Peyer's patch (tissue), 4 donors: Measurements from ENCODE around the gene CDC34. TPM values are rescaled to one million over a fixed set of nuclear protein-coding genes. Genes with fewer than 3 reads are reported as not detected.

Experiments used
- DNase-seq, 3 donors: peaks; one replicate each; pipeline ENCODE4 v3.0.0-alpha.2; 2017 to 2019
- H3K27ac ChIP-seq, 4 donors: fragments of 200-600 bp; sonication (generic); one replicate each; pipeline ENCODE4 v1.5.1; 2016 to 2019
- H3K27me3 ChIP-seq, 2 donors: fragments of 200-600 bp; sonication (generic); one replicate each; pipeline ENCODE4 v1.5.1; 2019
- H3K36me3 ChIP-seq, 3 donors: fragments of 200-600 bp; sonication (generic); one replicate each; pipeline ENCODE4 v1.5.1; 2016 to 2019
- H3K4me1 ChIP-seq, 4 donors: fragments of 200-600 bp; sonication (generic); one replicate each; pipeline ENCODE4 v1.5.1; 2016 to 2019
- H3K4me3 ChIP-seq, 4 donors: fragments of 200-600 bp; sonication (generic); 1 replicate in 3 of 4; 2 replicates in 1 of 4; pipeline ENCODE4 v1.5.1; 2016 to 2019; ENCODE audit warnings: mild to moderate bottlenecking in 1 of 4
- H3K9me3 ChIP-seq, 4 donors: fragments of 200-600 bp; sonication (generic); one replicate each; pipeline ENCODE4 v1.5.1; 2016 to 2019; ENCODE audit warnings: mild to moderate bottlenecking in 1 of 4
- POLR2A ChIP-seq, 2 donors: fragments of 450-650 bp; IDR thresholded peaks; one replicate each; pipeline ENCODE4 v1.5.1; 2017; ENCODE audit warnings: antibody characterized with exemption in 2 of 2, mild to moderate bottlenecking in 2 of 2, moderate library complexity in 2 of 2
- total RNA-seq, 4 donors: library from RNA; depleted of rRNA; stranded (reverse); fragments of >200 nt; gene quantifications; one replicate each; pipeline ENCODE4 v1.1.0, GENCODE V29; 2016
- TF ChIP-seq, protein P1 (sequence below), 6 experiments: fragments of 450-650 bp in 4 of 6; fragments of 200-600 bp in 2 of 6; sonication (generic) in 1 of 6; IDR thresholded peaks; one replicate each; pipeline ENCODE4 v1.5.1; 2017 to 2019; ENCODE audit warnings: antibody characterized with exemption in 6 of 6, mild to moderate bottlenecking in 3 of 6, moderate library complexity in 1 of 6

The CDC34 gene
- total RNA-seq, 4 donors from 2014 or later = 65.6 to 91.1 (median 75.2) TPM

- peak; percentile 72 to 91 (median 91) for DNase-seq
- peak overlapping the region; percentile 95 to 98 (median 97) for H3K27ac ChIP-seq
- TF ChIP-seq, protein P1, sequence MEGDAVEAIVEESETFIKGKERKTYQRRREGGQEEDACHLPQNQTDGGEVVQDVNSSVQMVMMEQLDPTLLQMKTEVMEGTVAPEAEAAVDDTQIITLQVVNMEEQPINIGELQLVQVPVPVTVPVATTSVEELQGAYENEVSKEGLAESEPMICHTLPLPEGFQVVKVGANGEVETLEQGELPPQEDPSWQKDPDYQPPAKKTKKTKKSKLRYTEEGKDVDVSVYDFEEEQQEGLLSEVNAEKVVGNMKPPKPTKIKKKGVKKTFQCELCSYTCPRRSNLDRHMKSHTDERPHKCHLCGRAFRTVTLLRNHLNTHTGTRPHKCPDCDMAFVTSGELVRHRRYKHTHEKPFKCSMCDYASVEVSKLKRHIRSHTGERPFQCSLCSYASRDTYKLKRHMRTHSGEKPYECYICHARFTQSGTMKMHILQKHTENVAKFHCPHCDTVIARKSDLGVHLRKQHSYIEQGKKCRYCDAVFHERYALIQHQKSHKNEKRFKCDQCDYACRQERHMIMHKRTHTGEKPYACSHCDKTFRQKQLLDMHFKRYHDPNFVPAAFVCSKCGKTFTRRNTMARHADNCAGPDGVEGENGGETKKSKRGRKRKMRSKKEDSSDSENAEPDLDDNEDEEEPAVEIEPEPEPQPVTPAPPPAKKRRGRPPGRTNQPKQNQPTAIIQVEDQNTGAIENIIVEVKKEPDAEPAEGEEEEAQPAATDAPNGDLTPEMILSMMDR (IDR thresholded peaks at IDR 0.05) = no peak
- TF ChIP-seq POLR2A (IDR thresholded peaks at IDR 0.05) = peak in 1 of 2 donors; percentile 57
- H3K36me3 ChIP-seq = peaks cover 0 to 10% (median 0%) of the 10 kb centered on the region in 3 donors
- peak overlapping the region; percentile 84 to 100 (median 98) for H3K4me3 ChIP-seq
- peaks cover 4 to 22% (median 17%) of the 10 kb centered on the region in 4 donors for H3K4me1 ChIP-seq
- H3K27me3 ChIP-seq = no peaks in the 10 kb centered on the region
- no peaks in the 10 kb centered on the region for H3K9me3 ChIP-seq
Measured at GRCh38 chr19:531009-531752, 379 bp upstream of the CDC34 start.

- no peaks in the 10 kb centered on the region for H3K27me3 ChIP-seq
Measured at GRCh38 chr19:532561-533363, 1.2 kb downstream of the CDC34 start.

DNA sequence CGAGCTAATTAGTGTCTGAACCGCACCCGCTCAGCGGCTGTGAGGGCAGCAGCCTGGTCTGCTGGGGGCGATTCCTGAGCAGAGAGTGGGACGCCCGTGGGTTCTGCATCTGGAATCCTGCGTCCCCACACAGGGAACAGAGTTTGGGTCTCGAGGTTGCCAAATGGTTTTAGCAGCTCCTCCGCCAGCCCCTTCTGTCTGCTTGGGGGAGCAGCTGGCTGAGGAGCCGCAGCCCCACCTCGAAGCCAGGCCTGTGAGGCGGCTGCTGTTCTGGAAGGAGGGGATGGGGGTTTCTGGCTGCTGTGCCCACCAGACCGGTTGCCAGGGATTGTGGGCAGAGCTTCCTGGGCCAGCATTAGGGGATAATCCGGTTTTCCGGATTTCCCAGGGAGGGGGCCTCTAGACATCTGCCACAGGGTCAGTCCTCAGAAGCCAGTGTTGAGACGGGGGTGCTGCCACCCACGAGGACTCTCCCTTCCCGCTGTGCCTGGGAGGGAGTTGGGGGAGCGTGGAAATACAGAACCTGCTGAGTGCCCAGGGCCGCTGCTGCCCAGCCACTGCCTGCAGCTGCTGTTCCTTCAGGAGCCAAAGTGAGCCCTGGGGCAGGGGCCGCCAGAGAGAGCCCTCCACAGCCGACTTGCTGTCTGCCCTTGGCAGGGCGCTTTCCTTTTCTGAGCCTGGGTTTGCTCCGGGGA, 2.0 kb downstream of the CDC34 start:
- peak overlapping the region; percentile 84 to 100 (median 98) for H3K4me3 ChIP-seq
- peak overlapping the region; percentile 85 to 98 (median 97) for H3K27ac ChIP-seq
- no peak for DNase-seq
- no peaks in the 10 kb centered on the region for H3K9me3 ChIP-seq
- H3K27me3 ChIP-seq = no peaks in the 10 kb centered on the region
- H3K36me3 ChIP-seq = peaks cover 0 to 30% (median 0%) of the 10 kb centered on the region in 3 donors
- peaks cover 4 to 22% (median 17%) of the 10 kb centered on the region in 4 donors for H3K4me1 ChIP-seq
- TF ChIP-seq POLR2A (IDR thresholded peaks at IDR 0.05) = no peak
- TF ChIP-seq, protein P1 (IDR thresholded peaks at IDR 0.05) = no peak

More at GRCh38 chr19:532561-533363, 1.2 kb downstream of the CDC34 start:
- Histone ChIP-seq H3K4me1 (peaks cover 4 to 22% (median 17%) of the 10 kb centered on the region in 4 donors), H3K4me3 (peak overlapping the region; percentile 84 to 100 (median 98)), H3K36me3 (peaks cover 0 to 22% (median 0%) of the 10 kb centered on the region in 3 donors), H3K27ac (peak overlapping the region; percentile 85 to 98 (median 97)), H3K9me3 (no peaks in the 10 kb centered on the region)
- TF ChIP-seq, protein P1 (IDR thresholded peaks at IDR 0.05) = peak in 5 of 6 experiments; percentile 17 to 58 (median 39)
- no peak for TF ChIP-seq POLR2A (IDR thresholded peaks at IDR 0.05)
- peak in 2 of 3 donors; percentile 70 to 71 for DNase-seq

GRCh38 chr19:534088-534487, 2.5 kb downstream of the CDC34 start:
- Histone ChIP-seq H3K9me3 (no peaks in the 10 kb centered on the region), H3K4me1 (peaks cover 4 to 22% (median 17%) of the 10 kb centered on the region in 4 donors), H3K4me3 (peak overlapping the region in 2 of 4 donors; percentile 97 to 100), H3K36me3 (peaks cover 0 to 36% (median 0%) of the 10 kb centered on the region in 3 donors), H3K27me3 (no peaks in the 10 kb centered on the region), H3K27ac (peak overlapping the region in 1 of 4 donors; percentile 98)
- no peak for TF ChIP-seq POLR2A (IDR thresholded peaks at IDR 0.05)
- TF ChIP-seq, protein P1 (IDR thresholded peaks at IDR 0.05) = no peak
- DNase-seq = no peak
